Activated CD8-positive, alpha-beta memory T cell treated with anti-CD3 and anti-CD28 coated beads, Interleukin-2, amount 50 U/mL, for 4 hours (primary cell): ENCODE measurements around the gene FRK.

Experiments
- DNase-seq: peaks from one replicate; pipeline ENCODE4 v3.0.0-alpha.2; 2020

The FRK gene

GRCh38 chr6:115885636-115886366, 174.9 kb downstream of the FRK start:
- no peak for DNase-seq

GRCh38 chr6:115882771-115883170, 177.9 kb downstream of the FRK start:
- no peak for DNase-seq

GRCh38 chr6:115882174-115882573, 178.5 kb downstream of the FRK start:
- DNase-seq: no peak
